Rectal smooth muscle tissue (tissue), 1 donor: ENCODE data around the gene LRRC28.
"Not testable (repeated sequence)": the region's sequence is repeated elsewhere in the genome, so short reads cannot be mapped to it uniquely, and the experiment has no call there.

Experiments used
- H3K27ac ChIP-seq: one replicate; pipeline ENCODE4 v1.7.0; 2013; ENCODE audit warnings: low read depth, low read length, inconsistent platforms
- H3K27me3 ChIP-seq: one replicate; pipeline ENCODE4 v1.7.0; 2013; ENCODE audit warnings: low read length; ENCODE audit not compliant: control insufficient read depth, insufficient read depth
- H3K36me3 ChIP-seq: one replicate; pipeline ENCODE4 v1.7.0; 2013; ENCODE audit warnings: low read length; ENCODE audit not compliant: control insufficient read depth, insufficient read depth
- H3K4me1 ChIP-seq: one replicate; pipeline ENCODE4 v1.7.0; 2013; ENCODE audit warnings: low read length; ENCODE audit not compliant: control insufficient read depth, insufficient read depth
- H3K4me3 ChIP-seq: one replicate; pipeline ENCODE4 v1.7.0; 2013; ENCODE audit warnings: low read length
- H3K9ac ChIP-seq: one replicate; pipeline ENCODE4 v1.7.0; 2013; ENCODE audit warnings: low read length

The LRRC28 gene

DNA sequence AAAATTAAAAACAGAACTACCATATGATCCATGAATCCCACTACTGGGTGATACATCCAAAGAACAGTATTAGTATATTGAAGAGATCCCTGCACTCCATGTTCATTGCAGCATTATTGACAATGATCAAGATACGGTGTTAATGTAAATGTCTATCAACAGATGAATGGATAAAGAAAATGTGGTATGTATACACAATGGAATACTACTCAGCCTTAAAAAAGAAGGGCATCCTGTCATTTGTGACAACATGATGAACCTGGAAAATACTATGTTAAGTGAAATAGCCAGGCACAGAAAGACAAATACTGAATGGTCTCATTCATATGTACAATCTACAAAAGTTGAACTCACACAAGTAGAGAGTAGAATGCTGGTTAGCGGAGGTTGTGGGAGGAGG, 18.5 kb upstream of the LRRC28 start:
- Histone ChIP-seq H3K27ac (no peak overlapping the region), H3K9ac (no peak overlapping the region), H3K27me3 (no peaks in the 10 kb centered on the region), H3K4me1 (no peaks in the 10 kb centered on the region), H3K4me3 (no peak overlapping the region), H3K36me3 (peaks cover 6% of the 10 kb centered on the region)

DNA sequence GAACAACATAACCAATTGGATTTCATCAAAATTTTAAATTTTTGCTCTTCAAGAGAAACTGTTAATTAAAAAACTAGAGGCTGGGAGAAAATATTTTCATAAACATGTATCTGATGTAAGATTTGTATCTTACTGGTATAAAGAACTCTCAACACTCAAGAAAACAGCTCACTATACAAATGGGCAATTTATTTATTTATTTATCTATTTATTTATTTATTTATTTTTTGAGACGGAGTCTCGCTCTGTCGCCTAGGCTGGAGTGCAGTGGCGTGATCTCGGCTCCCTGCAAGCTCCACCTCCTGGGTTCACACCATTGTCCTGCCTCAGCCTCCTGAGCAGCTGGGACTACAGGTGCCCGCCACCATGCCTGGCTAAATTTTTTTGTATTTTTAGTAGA, 17.1 kb upstream of the LRRC28 start:
- not testable (repeated sequence) for H3K9ac ChIP-seq, H3K27me3 ChIP-seq, H3K36me3 ChIP-seq, H3K4me3 ChIP-seq, H3K4me1 ChIP-seq, H3K27ac ChIP-seq

DNA sequence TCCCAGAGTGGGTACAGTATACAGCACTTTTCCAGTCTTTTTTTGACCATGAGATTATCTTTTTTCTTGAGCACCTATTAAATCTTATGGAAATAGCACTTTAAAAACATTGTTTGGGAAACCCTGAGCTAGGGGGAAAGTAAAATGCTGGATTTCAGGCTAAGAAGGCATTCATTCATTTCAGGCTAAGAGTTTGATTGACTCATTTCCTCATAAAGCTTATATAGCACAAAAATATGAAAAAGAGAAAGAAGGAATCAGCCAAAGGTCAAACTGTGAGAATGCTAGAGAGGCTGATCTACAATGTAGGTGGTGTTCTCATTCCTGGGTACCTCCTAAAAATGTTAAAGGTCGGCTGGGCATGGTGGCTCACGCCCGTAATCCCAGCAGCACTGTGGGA, 12.4 kb upstream of the LRRC28 start:
- Histone ChIP-seq H3K36me3 (peaks cover 5% of the 10 kb centered on the region), H3K4me3 (no peak overlapping the region), H3K27ac (no peak overlapping the region), H3K4me1 (no peaks in the 10 kb centered on the region), H3K9ac (no peak overlapping the region), H3K27me3 (no peaks in the 10 kb centered on the region)

DNA sequence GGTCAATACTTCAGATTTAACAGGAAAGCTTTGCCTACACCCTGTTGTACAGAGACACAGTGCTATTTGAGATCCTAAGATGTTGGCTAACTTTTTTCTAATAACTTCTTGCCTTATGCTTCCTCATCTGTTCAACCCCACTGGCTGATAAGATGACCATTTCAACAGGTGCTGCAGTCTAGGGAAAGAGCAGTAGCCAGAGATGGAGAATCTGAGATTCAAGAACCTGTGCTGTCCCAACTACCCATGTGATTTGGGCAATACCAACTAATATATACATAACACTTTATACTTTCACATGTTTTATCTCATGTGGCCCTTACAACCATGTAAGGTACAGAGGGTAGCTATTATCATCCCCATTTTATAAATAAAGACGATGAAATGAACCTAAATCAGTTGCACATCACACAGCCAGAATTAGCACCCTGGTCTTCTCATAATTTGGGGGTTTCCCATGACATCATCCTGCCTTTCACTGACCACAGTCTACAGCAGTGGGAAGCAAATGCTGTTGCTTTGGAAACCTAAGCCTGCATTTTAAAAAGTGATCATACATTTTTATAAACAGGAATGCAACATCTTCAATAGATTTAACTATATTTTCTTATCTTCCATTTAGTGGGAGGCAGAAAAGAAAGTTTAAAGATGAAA, 11.6 kb upstream of the LRRC28 start:
- no peaks in the 10 kb centered on the region for H3K4me1 ChIP-seq
- H3K27ac ChIP-seq: no peak overlapping the region
- H3K4me3 ChIP-seq: no peak overlapping the region
- H3K36me3 ChIP-seq: peaks cover 5% of the 10 kb centered on the region
- H3K27me3 ChIP-seq: no peaks in the 10 kb centered on the region
- H3K9ac ChIP-seq: no peak overlapping the region

DNA sequence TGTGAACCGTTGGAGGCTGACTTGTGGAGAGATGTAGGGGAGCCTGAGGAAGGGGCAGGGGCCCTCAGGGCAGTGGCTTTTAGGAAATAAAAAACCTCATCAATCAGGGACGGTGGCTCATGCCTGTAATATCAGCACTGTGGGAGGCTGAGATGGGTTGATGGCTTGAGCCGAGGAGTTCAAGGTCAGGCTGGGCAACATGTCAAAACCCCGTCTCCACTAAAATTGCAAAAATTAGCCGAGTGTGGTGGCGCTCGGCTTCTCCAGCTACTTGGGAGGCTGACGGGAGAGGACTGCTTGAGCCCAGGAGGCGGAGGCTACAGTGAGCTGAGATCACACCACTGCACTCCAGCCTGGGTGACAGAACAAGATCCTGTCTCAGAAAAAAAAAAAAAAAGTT, 9.5 kb upstream of the LRRC28 start:
- Histone ChIP-seq H3K4me3 (no peak overlapping the region), H3K27me3 (no peaks in the 10 kb centered on the region), H3K9ac (no peak overlapping the region), H3K36me3 (peaks cover 5% of the 10 kb centered on the region), H3K27ac (no peak overlapping the region), H3K4me1 (no peaks in the 10 kb centered on the region)

DNA sequence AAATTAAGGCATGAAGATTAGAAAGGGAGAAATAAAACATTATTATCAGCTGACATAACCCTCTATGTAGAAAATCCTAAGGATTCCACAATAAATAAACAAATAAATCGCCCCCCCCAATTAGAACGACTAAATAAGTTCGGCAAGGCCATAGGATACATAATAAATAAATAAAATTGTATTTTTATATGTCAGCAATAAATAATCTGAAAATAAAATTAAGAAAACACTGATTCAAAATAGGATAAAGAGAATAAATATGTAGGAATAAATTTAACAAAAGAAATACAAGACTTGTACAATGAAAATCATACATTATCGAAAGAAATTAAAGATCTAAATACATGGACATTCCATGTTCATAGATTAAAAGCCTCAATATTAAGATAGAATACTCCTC, 7.0 kb upstream of the LRRC28 start:
- H3K27me3 ChIP-seq: no peaks in the 10 kb centered on the region
- H3K4me1 ChIP-seq: peaks cover 3% of the 10 kb centered on the region
- H3K4me3 ChIP-seq: no peak overlapping the region
- H3K27ac ChIP-seq: no peak overlapping the region
- peaks cover 5% of the 10 kb centered on the region for H3K36me3 ChIP-seq
- H3K9ac ChIP-seq: no peak overlapping the region

DNA sequence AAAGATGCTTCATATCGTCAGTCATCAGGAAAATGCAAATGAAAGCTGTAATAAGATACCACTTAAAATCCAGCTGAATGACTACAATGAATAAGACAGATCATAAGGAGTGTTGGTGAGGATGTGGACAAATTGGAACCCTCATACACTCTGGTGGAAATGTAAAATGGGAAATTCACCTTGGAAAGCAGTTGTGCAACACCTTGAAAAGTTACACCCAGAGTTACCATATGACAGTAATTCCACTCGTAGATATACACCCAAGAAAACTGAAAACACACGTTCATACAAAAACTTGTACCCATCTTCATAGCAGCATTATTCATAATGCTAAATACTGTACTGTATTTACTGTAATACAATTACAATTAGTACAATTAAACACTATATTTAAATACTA, 4.2 kb upstream of the LRRC28 start:
- Histone ChIP-seq H3K4me3 (no peak overlapping the region), H3K27me3 (no peaks in the 10 kb centered on the region), H3K9ac (no peak overlapping the region), H3K36me3 (no peaks in the 10 kb centered on the region), H3K4me1 (peaks cover 13% of the 10 kb centered on the region), H3K27ac (no peak overlapping the region)

DNA sequence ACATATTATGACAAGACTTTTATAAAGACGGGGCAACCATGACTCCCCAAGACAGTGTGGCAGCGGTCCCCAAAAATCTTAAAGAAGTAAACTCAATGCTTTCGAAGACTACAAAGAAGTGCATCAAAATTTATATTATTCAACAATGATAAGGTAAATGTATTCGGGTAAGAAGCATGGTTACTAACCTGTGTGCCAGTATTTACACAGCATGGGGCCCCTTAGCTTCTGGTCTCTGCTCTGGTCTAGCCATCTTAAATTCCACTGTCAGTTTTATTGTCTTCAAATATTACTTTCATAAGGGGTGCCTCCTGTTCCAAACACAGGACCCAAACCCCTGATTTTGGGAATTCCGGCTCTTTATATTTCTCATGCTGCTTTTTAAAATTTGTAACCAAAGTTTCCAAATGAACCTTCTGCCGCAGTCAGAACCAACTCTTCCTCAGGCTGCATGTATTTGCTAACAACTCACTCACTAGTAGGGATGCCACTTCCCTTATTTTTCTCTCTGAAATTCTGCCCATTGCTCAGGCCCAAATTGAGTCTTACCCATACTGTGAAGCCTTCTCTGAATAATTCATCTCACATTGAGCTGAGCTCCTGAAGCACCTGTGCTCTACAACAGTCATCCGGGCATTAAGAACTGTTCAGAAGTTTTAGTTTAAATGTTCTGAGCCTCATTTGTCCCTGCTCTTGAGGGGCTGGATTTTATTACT, 3.1 kb upstream of the LRRC28 start:
- Histone ChIP-seq H3K4me3 (peak overlapping the region; percentile 53), H3K9ac (no peak overlapping the region)

DNA sequence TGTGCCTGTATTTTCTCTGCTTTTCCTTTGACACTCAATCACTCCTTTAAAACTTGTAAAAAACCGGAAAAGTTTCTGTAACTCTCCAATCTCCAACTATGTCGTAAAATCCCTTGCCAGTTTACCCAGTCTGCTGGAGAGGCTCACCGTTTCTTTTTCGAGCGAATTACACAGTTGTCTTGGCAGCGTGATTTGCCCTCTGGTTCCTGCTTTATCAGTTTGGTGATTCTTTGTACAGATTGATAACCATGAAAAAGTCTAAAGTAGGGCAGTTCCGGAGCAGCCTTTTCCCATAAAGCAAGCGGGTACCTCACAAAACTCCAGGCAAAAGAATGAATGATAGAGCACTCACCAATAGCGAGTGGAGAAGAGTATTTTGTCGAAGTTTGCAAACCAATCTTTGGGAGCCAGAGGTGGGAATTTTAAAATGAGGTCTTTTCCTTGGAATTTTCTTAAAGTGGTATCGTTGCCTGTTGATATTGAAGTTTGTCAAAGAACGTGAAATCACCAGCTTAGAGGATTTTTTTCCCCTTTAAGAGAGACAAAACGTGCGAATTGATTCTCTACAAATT, 1.9 kb upstream of the LRRC28 start, which contains the start of gene TTC23:
Gene TTC23 (minus strand): TSS at position 312 of the 572 bp plus-strand sequence. CDS start 20,869 bp downstream, outside the sequence.
- H3K36me3 ChIP-seq: no peaks in the 10 kb centered on the region
- H3K9ac ChIP-seq: no peak within 1 kb of the TSS
- H3K4me1 ChIP-seq: peaks cover 15% of the 10 kb centered on the region
- no peaks in the 10 kb centered on the region for H3K27me3 ChIP-seq
- peak within 1 kb of the TSS; percentile 93 for H3K27ac ChIP-seq
- H3K4me3 ChIP-seq: peak within 1 kb of the TSS; percentile 73

More for the DNA sequence above, 3.1 kb upstream of the LRRC28 start:
- H3K27me3 ChIP-seq: no peaks in the 10 kb centered on the region
- no peak overlapping the region for H3K27ac ChIP-seq
- peaks cover 15% of the 10 kb centered on the region for H3K4me1 ChIP-seq
- no peaks in the 10 kb centered on the region for H3K36me3 ChIP-seq

DNA sequence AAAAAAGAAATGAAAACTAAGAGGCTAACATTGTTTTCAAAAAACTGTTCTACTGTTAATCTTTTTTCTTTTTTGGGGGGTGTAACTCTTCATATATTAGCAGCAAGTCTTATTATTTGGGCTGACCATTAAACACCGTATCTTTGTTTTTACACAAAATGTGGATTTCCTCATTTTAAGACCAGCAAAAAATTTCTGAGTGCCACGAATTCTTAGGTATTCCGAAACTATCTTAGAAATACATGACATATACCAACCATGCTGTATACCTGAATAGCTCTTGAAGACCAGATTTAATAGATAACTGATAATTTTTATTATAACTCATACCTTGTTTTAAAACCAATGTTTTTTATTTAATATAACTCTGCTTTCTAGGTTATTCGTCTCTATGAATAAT, 1.3 kb upstream of the LRRC28 start:
- H3K4me1 ChIP-seq: peaks cover 15% of the 10 kb centered on the region

DNA sequence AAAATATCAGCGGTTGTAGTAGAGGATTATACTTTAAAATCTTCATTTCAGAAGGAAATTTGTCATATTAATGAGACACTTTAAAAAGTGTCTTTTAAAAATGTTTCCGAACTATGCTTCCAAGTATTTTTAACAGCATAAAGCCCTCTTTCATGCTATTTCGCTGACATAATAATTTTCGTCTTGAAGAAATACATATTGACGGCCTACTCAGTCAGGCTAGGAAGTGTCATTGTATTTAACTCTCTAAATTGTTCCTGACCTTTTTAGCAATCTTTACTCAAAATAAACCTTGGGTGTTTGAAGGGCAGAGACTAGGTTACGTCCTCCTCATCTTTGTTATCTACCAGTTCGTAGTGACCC, 806 bp upstream of the LRRC28 start:
- no peaks in the 10 kb centered on the region for H3K27me3 ChIP-seq
- peak overlapping the region; percentile 61 for H3K9ac ChIP-seq
- H3K27ac ChIP-seq: peak overlapping the region; percentile 93

More for the DNA sequence above, 1.3 kb upstream of the LRRC28 start:
- H3K9ac ChIP-seq: no peak overlapping the region
- H3K4me3 ChIP-seq: peak overlapping the region; percentile 73
- no peaks in the 10 kb centered on the region for H3K36me3 ChIP-seq
- H3K27ac ChIP-seq: peak overlapping the region; percentile 93
- H3K27me3 ChIP-seq: no peaks in the 10 kb centered on the region

DNA sequence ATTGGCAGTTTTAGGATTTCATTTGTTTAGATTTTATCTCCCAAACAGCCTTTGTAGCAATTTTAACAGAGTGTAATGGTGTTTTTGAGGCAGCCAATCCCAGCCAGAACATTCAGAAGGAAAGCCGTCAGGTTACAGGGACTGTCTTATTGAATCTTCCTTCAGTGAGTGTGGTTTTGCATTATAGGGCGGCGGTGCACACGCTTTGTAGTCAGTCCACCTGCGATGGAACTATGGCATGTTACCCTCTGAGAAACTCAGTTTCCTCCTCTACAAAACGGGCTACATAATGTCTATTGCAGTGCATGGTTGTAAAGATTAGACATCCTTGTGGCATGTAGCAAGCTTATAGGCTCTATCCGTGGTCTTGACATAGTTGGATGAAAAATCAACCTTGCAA, 1.0 kb downstream of the LRRC28 start:
- Histone ChIP-seq H3K4me1 (peaks cover 15% of the 10 kb centered on the region), H3K27ac (no peak overlapping the region), H3K4me3 (peak overlapping the region; percentile 92), H3K9ac (no peak overlapping the region), H3K27me3 (no peaks in the 10 kb centered on the region), H3K36me3 (no peaks in the 10 kb centered on the region)

More for the DNA sequence above, 806 bp upstream of the LRRC28 start:
- Histone ChIP-seq H3K36me3 (no peaks in the 10 kb centered on the region), H3K4me1 (peaks cover 15% of the 10 kb centered on the region), H3K4me3 (peak overlapping the region; percentile 73)
